ENCODE measurements around the gene LRP1B. TPM values are rescaled to one million over a fixed set of nuclear protein-coding genes. Genes with fewer than 3 reads are reported as not detected.

The LRP1B gene
- total and polyA plus RNA-seq, 2 of the 8 experiments (the other 6 are each of a cell fraction or from before 2014, with no cell fraction given): 0.03 TPM; not detected in 1

DNA sequence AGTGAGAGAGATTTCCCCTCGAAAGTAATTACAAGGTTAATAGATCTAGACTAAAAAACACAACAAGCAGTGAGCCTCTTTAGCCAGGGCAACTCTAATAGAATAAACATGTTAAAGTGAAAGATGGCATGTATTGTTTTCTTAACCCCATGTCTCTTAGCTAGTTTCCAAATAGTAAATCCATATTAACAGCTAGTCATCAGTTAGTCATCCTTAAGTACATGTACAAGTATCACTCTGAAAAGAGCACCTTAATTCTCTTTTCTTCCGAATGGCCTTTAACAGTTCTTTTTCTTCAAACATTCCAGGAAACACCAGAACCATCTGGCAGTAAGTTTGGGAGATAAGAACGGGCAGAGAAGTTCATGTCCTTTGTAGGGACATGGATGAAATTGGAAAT, 1480.0 kb downstream of the LRP1B start (continued):
- TF ChIP-seq, protein P1, sequence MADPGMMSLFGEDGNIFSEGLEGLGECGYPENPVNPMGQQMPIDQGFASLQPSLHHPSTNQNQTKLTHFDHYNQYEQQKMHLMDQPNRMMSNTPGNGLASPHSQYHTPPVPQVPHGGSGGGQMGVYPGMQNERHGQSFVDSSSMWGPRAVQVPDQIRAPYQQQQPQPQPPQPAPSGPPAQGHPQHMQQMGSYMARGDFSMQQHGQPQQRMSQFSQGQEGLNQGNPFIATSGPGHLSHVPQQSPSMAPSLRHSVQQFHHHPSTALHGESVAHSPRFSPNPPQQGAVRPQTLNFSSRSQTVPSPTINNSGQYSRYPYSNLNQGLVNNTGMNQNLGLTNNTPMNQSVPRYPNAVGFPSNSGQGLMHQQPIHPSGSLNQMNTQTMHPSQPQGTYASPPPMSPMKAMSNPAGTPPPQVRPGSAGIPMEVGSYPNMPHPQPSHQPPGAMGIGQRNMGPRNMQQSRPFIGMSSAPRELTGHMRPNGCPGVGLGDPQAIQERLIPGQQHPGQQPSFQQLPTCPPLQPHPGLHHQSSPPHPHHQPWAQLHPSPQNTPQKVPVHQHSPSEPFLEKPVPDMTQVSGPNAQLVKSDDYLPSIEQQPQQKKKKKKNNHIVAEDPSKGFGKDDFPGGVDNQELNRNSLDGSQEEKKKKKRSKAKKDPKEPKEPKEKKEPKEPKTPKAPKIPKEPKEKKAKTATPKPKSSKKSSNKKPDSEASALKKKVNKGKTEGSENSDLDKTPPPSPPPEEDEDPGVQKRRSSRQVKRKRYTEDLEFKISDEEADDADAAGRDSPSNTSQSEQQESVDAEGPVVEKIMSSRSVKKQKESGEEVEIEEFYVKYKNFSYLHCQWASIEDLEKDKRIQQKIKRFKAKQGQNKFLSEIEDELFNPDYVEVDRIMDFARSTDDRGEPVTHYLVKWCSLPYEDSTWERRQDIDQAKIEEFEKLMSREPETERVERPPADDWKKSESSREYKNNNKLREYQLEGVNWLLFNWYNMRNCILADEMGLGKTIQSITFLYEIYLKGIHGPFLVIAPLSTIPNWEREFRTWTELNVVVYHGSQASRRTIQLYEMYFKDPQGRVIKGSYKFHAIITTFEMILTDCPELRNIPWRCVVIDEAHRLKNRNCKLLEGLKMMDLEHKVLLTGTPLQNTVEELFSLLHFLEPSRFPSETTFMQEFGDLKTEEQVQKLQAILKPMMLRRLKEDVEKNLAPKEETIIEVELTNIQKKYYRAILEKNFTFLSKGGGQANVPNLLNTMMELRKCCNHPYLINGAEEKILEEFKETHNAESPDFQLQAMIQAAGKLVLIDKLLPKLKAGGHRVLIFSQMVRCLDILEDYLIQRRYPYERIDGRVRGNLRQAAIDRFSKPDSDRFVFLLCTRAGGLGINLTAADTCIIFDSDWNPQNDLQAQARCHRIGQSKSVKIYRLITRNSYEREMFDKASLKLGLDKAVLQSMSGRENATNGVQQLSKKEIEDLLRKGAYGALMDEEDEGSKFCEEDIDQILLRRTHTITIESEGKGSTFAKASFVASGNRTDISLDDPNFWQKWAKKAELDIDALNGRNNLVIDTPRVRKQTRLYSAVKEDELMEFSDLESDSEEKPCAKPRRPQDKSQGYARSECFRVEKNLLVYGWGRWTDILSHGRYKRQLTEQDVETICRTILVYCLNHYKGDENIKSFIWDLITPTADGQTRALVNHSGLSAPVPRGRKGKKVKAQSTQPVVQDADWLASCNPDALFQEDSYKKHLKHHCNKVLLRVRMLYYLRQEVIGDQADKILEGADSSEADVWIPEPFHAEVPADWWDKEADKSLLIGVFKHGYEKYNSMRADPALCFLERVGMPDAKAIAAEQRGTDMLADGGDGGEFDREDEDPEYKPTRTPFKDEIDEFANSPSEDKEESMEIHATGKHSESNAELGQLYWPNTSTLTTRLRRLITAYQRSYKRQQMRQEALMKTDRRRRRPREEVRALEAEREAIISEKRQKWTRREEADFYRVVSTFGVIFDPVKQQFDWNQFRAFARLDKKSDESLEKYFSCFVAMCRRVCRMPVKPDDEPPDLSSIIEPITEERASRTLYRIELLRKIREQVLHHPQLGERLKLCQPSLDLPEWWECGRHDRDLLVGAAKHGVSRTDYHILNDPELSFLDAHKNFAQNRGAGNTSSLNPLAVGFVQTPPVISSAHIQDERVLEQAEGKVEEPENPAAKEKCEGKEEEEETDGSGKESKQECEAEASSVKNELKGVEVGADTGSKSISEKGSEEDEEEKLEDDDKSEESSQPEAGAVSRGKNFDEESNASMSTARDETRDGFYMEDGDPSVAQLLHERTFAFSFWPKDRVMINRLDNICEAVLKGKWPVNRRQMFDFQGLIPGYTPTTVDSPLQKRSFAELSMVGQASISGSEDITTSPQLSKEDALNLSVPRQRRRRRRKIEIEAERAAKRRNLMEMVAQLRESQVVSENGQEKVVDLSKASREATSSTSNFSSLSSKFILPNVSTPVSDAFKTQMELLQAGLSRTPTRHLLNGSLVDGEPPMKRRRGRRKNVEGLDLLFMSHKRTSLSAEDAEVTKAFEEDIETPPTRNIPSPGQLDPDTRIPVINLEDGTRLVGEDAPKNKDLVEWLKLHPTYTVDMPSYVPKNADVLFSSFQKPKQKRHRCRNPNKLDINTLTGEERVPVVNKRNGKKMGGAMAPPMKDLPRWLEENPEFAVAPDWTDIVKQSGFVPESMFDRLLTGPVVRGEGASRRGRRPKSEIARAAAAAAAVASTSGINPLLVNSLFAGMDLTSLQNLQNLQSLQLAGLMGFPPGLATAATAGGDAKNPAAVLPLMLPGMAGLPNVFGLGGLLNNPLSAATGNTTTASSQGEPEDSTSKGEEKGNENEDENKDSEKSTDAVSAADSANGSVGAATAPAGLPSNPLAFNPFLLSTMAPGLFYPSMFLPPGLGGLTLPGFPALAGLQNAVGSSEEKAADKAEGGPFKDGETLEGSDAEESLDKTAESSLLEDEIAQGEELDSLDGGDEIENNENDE (IDR thresholded peaks at IDR 0.05; ENCODE audit: insufficient replicate concordance, low read length): no peak
- TF ChIP-seq RAD21 (IDR thresholded peaks at IDR 0.05 in 1 of 2, conservative IDR thresholded peaks at IDR 0.05 in 1 of 2; ENCODE audit: low read depth in 2 of 2, low read length in 2 of 2) (no peak), TAF7 (optimal IDR thresholded peaks at IDR 0.05; ENCODE audit: borderline replicate concordance, low read depth, low read length) (no peak), TEAD4 (IDR thresholded peaks at IDR 0.05; ENCODE audit: low read depth, low read length) (no peak), CREB1 (IDR thresholded peaks at IDR 0.05) (no peak), TCF12 (IDR thresholded peaks at IDR 0.05; ENCODE audit: low read depth, low read length) (no peak), JUN (IDR thresholded peaks at IDR 0.05; ENCODE audit: low read depth, low read length) (no peak), BACH1 (IDR thresholded peaks at IDR 0.05; ENCODE audit: low read length) (no peak), RXRA (IDR thresholded peaks at IDR 0.05; ENCODE audit: insufficient read depth, low read depth, low read length) (no peak), GTF2F1 (IDR thresholded peaks at IDR 0.05; ENCODE audit: borderline replicate concordance, low read depth, low read length) (no peak), SIRT6 (IDR thresholded peaks at IDR 0.05; ENCODE audit: low read length) (no peak)

Data from H1 (cell line).